Gastroesophageal sphincter (tissue), 3 donors: ENCODE results near the gene EPO.

Experiments
- CTCF ChIP-seq, 4 experiments: fragments of 200-600 bp in 2 of 4; fragments of 450-650 bp in 2 of 4; sonication (generic) in 1 of 4; IDR thresholded peaks; one replicate each; pipeline ENCODE4 v1.5.1; 2017 to 2019; ENCODE audit warnings: antibody characterized with exemption in 4 of 4, mild to moderate bottlenecking in 2 of 4, moderate library complexity in 2 of 4
- EP300 ChIP-seq: sonication (generic); formaldehyde crosslinking; IDR thresholded peaks from one replicate; pipeline ENCODE4 v1.6.1; 2017; ENCODE audit warnings: antibody characterized with exemption, mild to moderate bottlenecking
- POLR2A ChIP-seq, 2 donors: fragments of 450-650 bp; IDR thresholded peaks; one replicate each; pipeline ENCODE4 v1.6.1; 2017; ENCODE audit warnings: antibody characterized with exemption in 2 of 2, mild to moderate bottlenecking in 2 of 2, moderate library complexity in 1 of 2
- POLR2AphosphoS5 ChIP-seq: sonication (generic); formaldehyde crosslinking; IDR thresholded peaks from one replicate; pipeline ENCODE4 v1.6.1; 2017; ENCODE audit warnings: antibody characterized with exemption

- TF ChIP-seq CTCF (IDR thresholded peaks at IDR 0.05) (no peak), EP300 (no peak), POLR2AphosphoS5 (peak; percentile 84), POLR2A (IDR thresholded peaks at IDR 0.05) (peak; percentile 42 to 60)
Observed at GRCh38 chr7:100705753-100706671, 14.3 kb upstream of the EPO start, which contains the start of gene POP7.
